Measurements from ENCODE around the gene SRSF6. TPM values are rescaled to one million over a fixed set of nuclear protein-coding genes. Genes with fewer than 3 reads are reported as not detected.
A peak's percentile ranks its signal among the peaks of the same experiment; 100 is the strongest.

SRSF6 gene
- total RNA-seq, 2 donors from 2014 or later: 42.2 to 90.4 TPM

DNA sequence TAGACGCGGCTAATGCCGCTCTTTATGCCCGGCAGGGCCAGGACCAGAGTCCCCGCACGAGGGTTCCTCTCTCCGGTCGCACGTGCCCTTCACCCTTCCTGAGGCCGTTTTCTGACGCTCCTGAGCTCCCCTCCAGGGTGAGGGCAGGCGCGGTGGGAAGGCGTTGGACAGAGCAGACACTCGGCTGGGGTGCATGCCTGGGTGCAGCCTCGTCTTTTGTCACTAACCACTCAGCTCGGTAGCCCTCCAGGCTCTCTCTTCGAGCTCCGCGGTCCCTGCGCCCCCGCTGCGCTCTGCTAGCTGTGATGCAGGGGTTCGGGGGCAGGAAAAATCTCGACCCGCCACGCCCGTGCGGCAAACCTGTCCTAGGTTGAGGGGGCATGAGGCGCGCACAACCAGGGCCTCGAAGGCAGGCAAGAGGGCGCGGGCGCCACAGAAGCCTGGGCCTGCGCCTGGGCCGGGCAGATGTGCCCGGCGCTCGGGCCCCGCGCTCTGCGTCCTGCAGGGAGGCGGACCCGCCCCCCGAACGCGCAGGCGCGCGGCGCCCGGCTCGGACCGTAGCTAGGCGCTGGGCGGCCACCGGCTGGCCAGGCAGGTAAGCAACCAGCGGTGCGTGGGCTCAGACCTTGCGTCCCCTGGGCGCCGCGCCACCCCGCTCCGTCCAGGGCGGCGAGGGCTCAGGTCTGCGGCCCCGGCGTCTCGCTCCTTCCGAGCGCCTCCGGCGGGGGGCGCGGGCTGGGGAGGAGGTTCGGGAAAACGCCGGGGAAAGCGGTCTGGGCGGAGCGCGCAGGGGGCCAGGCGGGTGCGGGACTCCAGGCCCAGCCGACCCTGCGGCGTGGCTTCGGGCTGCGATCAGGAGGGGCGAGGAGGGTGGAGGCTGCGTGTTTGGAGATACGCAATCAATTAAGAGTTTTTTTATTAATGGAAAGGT lies 49.7 kb downstream of the SRSF6 start, which contains the start of gene L3MBTL1:
Gene L3MBTL1 (plus strand): TSS at position 548 of the 931 bp plus-strand sequence. CDS start 5,807 bp downstream, outside the sequence.
- H3K4me3 ChIP-seq: peak within 1 kb of the TSS; percentile 84
- H3K9me3 ChIP-seq: no peaks in the 10 kb centered on the region
- ATAC-seq (ENCODE audit: insufficient number of reproducible peaks, low FRiP score, low read depth) (no peak), DNase-seq (ENCODE audit: low spot score) (no peak)
- TF ChIP-seq, protein P1, sequence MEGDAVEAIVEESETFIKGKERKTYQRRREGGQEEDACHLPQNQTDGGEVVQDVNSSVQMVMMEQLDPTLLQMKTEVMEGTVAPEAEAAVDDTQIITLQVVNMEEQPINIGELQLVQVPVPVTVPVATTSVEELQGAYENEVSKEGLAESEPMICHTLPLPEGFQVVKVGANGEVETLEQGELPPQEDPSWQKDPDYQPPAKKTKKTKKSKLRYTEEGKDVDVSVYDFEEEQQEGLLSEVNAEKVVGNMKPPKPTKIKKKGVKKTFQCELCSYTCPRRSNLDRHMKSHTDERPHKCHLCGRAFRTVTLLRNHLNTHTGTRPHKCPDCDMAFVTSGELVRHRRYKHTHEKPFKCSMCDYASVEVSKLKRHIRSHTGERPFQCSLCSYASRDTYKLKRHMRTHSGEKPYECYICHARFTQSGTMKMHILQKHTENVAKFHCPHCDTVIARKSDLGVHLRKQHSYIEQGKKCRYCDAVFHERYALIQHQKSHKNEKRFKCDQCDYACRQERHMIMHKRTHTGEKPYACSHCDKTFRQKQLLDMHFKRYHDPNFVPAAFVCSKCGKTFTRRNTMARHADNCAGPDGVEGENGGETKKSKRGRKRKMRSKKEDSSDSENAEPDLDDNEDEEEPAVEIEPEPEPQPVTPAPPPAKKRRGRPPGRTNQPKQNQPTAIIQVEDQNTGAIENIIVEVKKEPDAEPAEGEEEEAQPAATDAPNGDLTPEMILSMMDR (IDR thresholded peaks at IDR 0.05): no peak
- H3K36me3 ChIP-seq: no peaks in the 10 kb centered on the region
- peaks cover 0 to 11% of the 10 kb centered on the region in 2 donors for H3K4me1 ChIP-seq (ENCODE audit: control insufficient read depth in 1 of 2, low read depth in 2 of 2)
- H3K27ac ChIP-seq: no peak within 1 kb of the TSS
- H3K27me3 ChIP-seq (replicated peaks; ENCODE audit: insufficient read depth): no peaks in the 10 kb centered on the region

DNA sequence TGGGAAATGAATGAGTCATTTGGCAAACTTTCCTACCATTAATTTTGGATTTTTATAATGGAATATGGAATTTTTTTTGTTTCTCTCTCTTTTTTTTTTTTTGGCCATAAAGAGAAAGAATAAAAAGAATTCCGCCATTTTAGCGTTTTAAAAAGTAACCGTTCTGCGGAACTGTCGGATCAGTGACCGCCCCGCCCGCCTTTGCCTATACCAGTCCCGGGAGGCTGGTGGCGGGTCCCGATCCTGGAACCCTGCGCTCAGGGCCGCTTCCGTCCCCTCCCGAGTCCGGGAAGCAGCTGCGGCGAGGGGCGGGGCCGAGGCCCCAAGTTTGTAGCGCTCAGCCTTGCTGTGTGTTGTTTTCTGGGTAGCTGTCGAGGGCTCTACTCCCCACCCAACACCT lies 50.4 kb downstream of the SRSF6 start:
- peaks cover 0 to 11% of the 10 kb centered on the region in 2 donors for H3K4me1 ChIP-seq (ENCODE audit: control insufficient read depth in 1 of 2, low read depth in 2 of 2)
- ATAC-seq (ENCODE audit: insufficient number of reproducible peaks, low FRiP score, low read depth) (no peak), DNase-seq (ENCODE audit: low spot score) (no peak)
- TF ChIP-seq, protein P1 (IDR thresholded peaks at IDR 0.05): no peak
- peak overlapping the region; percentile 84 for H3K4me3 ChIP-seq
- H3K36me3 ChIP-seq: no peaks in the 10 kb centered on the region
- H3K9me3 ChIP-seq: no peaks in the 10 kb centered on the region
- no peaks in the 10 kb centered on the region for H3K27me3 ChIP-seq (replicated peaks; ENCODE audit: insufficient read depth)
- H3K27ac ChIP-seq: no peak overlapping the region

DNA sequence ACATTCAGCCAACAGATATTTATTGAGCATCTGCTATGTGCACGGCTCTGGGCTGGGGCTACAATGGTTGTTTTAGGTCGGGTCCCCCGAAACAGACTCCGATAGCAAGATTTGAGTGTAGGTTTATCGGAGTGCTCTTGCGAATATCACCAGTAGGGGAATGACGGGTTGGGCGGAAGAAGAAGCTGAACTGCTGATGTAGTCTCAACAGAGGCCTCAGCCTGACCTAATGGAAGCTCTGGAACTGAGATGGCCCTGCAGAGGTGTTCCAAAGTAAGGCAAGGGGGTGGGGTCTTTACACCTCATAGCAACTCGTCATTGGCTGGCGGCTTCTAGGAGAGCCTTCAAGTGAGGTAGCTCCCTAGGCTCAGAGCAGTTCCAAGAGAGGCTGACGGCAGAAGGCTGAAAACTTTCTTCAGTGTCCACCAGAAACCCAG lies 50.9 kb downstream of the SRSF6 start:
- DNase-seq (ENCODE audit: low spot score): no peak
- peaks cover 0 to 11% of the 10 kb centered on the region in 2 donors for H3K4me1 ChIP-seq (ENCODE audit: control insufficient read depth in 1 of 2, low read depth in 2 of 2)
- no peak overlapping the region for H3K27ac ChIP-seq
- H3K4me3 ChIP-seq: peak overlapping the region; percentile 84
- no peaks in the 10 kb centered on the region for H3K36me3 ChIP-seq
- H3K27me3 ChIP-seq (replicated peaks; ENCODE audit: insufficient read depth): no peaks in the 10 kb centered on the region
- ATAC-seq (ENCODE audit: insufficient number of reproducible peaks, low FRiP score, low read depth): no peak
- no peaks in the 10 kb centered on the region for H3K9me3 ChIP-seq
- TF ChIP-seq, protein P1 (IDR thresholded peaks at IDR 0.05): no peak

DNA sequence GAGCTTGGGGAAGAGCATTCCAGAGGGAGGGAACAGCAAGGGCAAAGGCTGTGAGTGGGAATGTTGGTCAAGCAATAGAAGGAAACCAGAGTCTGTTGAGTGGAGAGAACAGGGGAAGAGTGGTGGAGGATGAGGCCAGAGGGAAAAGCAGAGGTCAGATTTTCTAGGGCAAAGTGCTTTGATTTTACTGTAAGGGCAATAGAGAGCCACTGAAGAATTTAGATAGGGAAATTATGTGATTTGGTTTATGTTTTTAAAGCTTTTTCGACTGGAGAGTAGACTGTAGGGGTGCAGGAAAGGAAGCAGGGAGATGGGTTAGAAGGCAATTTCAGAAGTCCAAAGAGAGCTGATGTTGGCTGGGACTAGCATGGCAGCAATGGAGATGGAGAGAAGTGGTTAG lies 54.2 kb downstream of the SRSF6 start:
- TF ChIP-seq, protein P1 (IDR thresholded peaks at IDR 0.05): no peak
- Histone ChIP-seq H3K36me3 (no peaks in the 10 kb centered on the region), H3K4me3 (no peak overlapping the region), H3K27ac (no peak overlapping the region), H3K9me3 (no peaks in the 10 kb centered on the region), H3K27me3 (replicated peaks; ENCODE audit: insufficient read depth) (no peaks in the 10 kb centered on the region), H3K4me1 (ENCODE audit: control insufficient read depth in 1 of 2, low read depth in 2 of 2) (peaks cover 0 to 10% of the 10 kb centered on the region in 2 donors)
- ATAC-seq (ENCODE audit: insufficient number of reproducible peaks, low FRiP score, low read depth): no peak
- DNase-seq (ENCODE audit: low spot score): no peak

DNA sequence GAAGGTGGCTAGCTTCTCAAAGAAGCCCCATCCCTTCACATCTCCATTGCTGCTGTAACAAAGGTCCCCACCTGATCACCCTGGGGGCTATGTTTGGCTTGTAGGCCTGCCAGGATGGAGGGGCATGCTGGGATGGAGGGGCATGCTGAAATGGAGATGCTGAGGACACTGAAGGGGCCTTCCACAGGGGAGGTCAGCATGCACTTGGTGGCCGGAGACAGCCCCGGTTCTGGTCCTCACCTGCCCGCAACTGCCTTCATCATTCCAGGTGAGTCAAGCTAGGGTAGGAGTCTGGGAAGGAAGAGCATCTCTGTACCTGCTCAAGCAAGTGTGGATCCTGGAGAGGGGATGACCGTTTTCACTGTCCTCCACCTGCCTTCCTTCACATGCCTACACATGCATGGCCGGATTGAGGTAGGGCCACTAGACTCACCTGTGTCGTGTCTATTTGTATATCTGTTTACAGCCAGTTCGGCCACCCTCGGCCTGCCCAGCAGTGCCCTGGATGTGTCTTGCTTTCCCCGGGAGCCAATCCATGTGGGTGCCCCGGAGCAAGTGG lies 55.8 kb downstream of the SRSF6 start:
- H3K4me1 ChIP-seq (ENCODE audit: control insufficient read depth in 1 of 2, low read depth in 2 of 2): no peaks in the 10 kb centered on the region
- H3K9me3 ChIP-seq: no peaks in the 10 kb centered on the region
- peak overlapping the region; percentile 82 for H3K4me3 ChIP-seq
- ATAC-seq (ENCODE audit: insufficient number of reproducible peaks, low FRiP score, low read depth) (no peak), DNase-seq (ENCODE audit: low spot score) (no peak)
- TF ChIP-seq, protein P1 (IDR thresholded peaks at IDR 0.05): no peak
- H3K27ac ChIP-seq: peak overlapping the region in 1 of 2 donors; percentile 43
- no peaks in the 10 kb centered on the region for H3K27me3 ChIP-seq (replicated peaks; ENCODE audit: insufficient read depth)
- H3K36me3 ChIP-seq: no peaks in the 10 kb centered on the region

Measured in thoracic aorta (tissue), 2 donors.